IPS DF 6.9 (cell line): ENCODE measurements around the gene GDAP1L1.

Source experiments
- DNase-seq: peaks from one replicate; pipeline ENCODE4 v3.0.0-alpha.2; 2013; ENCODE audit warnings: low read depth, low spot score
- H3K27ac ChIP-seq: one replicate; pipeline ENCODE4 v1.5.1; 2013; ENCODE audit warnings: low read length, control low read depth
- H3K27me3 ChIP-seq: 2 replicates; pipeline ENCODE4 v1.6.1; 2013; ENCODE audit warnings: mild to moderate bottlenecking, low read length; ENCODE audit not compliant: control insufficient read depth, insufficient read depth
- H3K36me3 ChIP-seq: 2 replicates; pipeline ENCODE4 v1.6.1; 2013; ENCODE audit warnings: low read length; ENCODE audit not compliant: control insufficient read depth, insufficient read depth
- H3K4me1 ChIP-seq: 2 replicates; pipeline ENCODE4 v1.6.1; 2013; ENCODE audit warnings: low read length; ENCODE audit not compliant: control insufficient read depth, insufficient read depth
- H3K4me3 ChIP-seq: 2 replicates; pipeline ENCODE4 v1.5.1; 2013; ENCODE audit warnings: mild to moderate bottlenecking, low read length
- H3K9me3 ChIP-seq: 2 replicates; pipeline ENCODE4 v1.6.1; 2013; ENCODE audit warnings: low read length, inconsistent platforms; ENCODE audit not compliant: control insufficient read depth, insufficient read depth
- WGBS: extraction: QIAGEN DNeasy Blood & Tissue Kit; methylation state at CpG from one replicate; pipeline ENCODE4 v1.1.7; 2013; ENCODE audit warnings: mixed read lengths, missing lambda C conversion rate; ENCODE audit not compliant: insufficient read length, insufficient coverage; 5-methylcytosine and 5-hydroxymethylcytosine counted together

The GDAP1L1 gene

GRCh38 chr20:44208165-44208564 is 38.9 kb upstream of the GDAP1L1 start:
- Histone ChIP-seq H3K9me3 (no peaks in the 10 kb centered on the region), H3K4me1 (no peaks in the 10 kb centered on the region), H3K4me3 (no peak overlapping the region), H3K27ac (no peak overlapping the region), H3K27me3 (no peaks in the 10 kb centered on the region), H3K36me3 (no peaks in the 10 kb centered on the region)
- WGBS, result no CpG with 5 or more reads among the region's 7 CpGs
- DNase-seq, result no peak

- no peak for DNase-seq
- H3K27me3 ChIP-seq, result no peaks in the 10 kb centered on the region
- H3K9me3 ChIP-seq, result no peaks in the 10 kb centered on the region
- no peaks in the 10 kb centered on the region for H3K4me1 ChIP-seq
- WGBS, result no CpG with 5 or more reads among the region's 7 CpGs
- H3K4me3 ChIP-seq, result no peak overlapping the region
- H3K36me3 ChIP-seq, result no peaks in the 10 kb centered on the region
- H3K27ac ChIP-seq, result no peak overlapping the region
Measured at GRCh38 chr20:44208770-44209169, 38.3 kb upstream of the GDAP1L1 start.

- Histone ChIP-seq H3K27ac (no peak overlapping the region), H3K9me3 (no peaks in the 10 kb centered on the region), H3K4me1 (no peaks in the 10 kb centered on the region), H3K4me3 (peak overlapping the region; percentile 85), H3K27me3 (no peaks in the 10 kb centered on the region), H3K36me3 (no peaks in the 10 kb centered on the region)
- DNase-seq, result no peak
- no CpG with 5 or more reads among the region's 31 CpGs for WGBS
Measured at GRCh38 chr20:44209686-44210405, 37.3 kb upstream of the GDAP1L1 start.

GRCh38 chr20:44210406-44211176 is 36.5 kb upstream of the GDAP1L1 start, which contains the start of gene OSER1:
OSER1 (minus strand) TSS chr20:44210771; CDS start chr20:44206957, 3,814 bp downstream.
- no CpG with 5 or more reads among the region's 79 CpGs for WGBS
- H3K9me3 ChIP-seq, result no peaks in the 10 kb centered on the region

GRCh38 chr20:44211177-44212039 is 35.7 kb upstream of the GDAP1L1 start:
- WGBS, result no CpG with 5 or more reads among the region's 24 CpGs
- Histone ChIP-seq H3K36me3 (no peaks in the 10 kb centered on the region), H3K27me3 (no peaks in the 10 kb centered on the region), H3K9me3 (no peaks in the 10 kb centered on the region), H3K27ac (no peak overlapping the region), H3K4me3 (peak overlapping the region; percentile 85; the same call in 1 of the 2 replicates), H3K4me1 (no peaks in the 10 kb centered on the region)
- no peak for DNase-seq

More at GRCh38 chr20:44210406-44211176, 36.5 kb upstream of the GDAP1L1 start, which contains the start of gene OSER1:
- H3K4me1 ChIP-seq, result no peaks in the 10 kb centered on the region
- no peaks in the 10 kb centered on the region for H3K36me3 ChIP-seq
- no peak within 1 kb of the TSS for H3K27ac ChIP-seq
- peak within 1 kb of the TSS; percentile 85 for H3K4me3 ChIP-seq
- DNase-seq, result peak; percentile 92
- no peaks in the 10 kb centered on the region for H3K27me3 ChIP-seq

- no peak overlapping the region for H3K27ac ChIP-seq
- no peaks in the 10 kb centered on the region for H3K4me1 ChIP-seq
- no peaks in the 10 kb centered on the region for H3K9me3 ChIP-seq
- H3K27me3 ChIP-seq, result no peaks in the 10 kb centered on the region
- no CpG with 5 or more reads among the region's 4 CpGs for WGBS
- DNase-seq, result no peak
- H3K4me3 ChIP-seq, result no peak overlapping the region
- H3K36me3 ChIP-seq, result no peaks in the 10 kb centered on the region
Measured at GRCh38 chr20:44212792-44213191, 34.3 kb upstream of the GDAP1L1 start.

GRCh38 chr20:44215125-44215524 is 32.0 kb upstream of the GDAP1L1 start:
- no peaks in the 10 kb centered on the region for H3K27me3 ChIP-seq
- H3K9me3 ChIP-seq, result no peaks in the 10 kb centered on the region
- WGBS, result no CpG with 5 or more reads among the region's 7 CpGs
- H3K4me1 ChIP-seq, result no peaks in the 10 kb centered on the region
- no peak for DNase-seq
- H3K4me3 ChIP-seq, result no peak overlapping the region
- H3K27ac ChIP-seq, result no peak overlapping the region
- no peaks in the 10 kb centered on the region for H3K36me3 ChIP-seq

- WGBS, result no CpG with 5 or more reads among the region's 11 CpGs
- Histone ChIP-seq H3K4me1 (no peaks in the 10 kb centered on the region), H3K36me3 (no peaks in the 10 kb centered on the region), H3K4me3 (no peak overlapping the region), H3K27ac (no peak overlapping the region), H3K27me3 (no peaks in the 10 kb centered on the region), H3K9me3 (no peaks in the 10 kb centered on the region)
- DNase-seq, result peak; percentile 47
Measured at GRCh38 chr20:44217342-44218092, 29.6 kb upstream of the GDAP1L1 start.

- Histone ChIP-seq H3K4me1 (no peaks in the 10 kb centered on the region), H3K36me3 (no peaks in the 10 kb centered on the region), H3K27me3 (no peaks in the 10 kb centered on the region), H3K9me3 (no peaks in the 10 kb centered on the region), H3K27ac (no peak overlapping the region), H3K4me3 (no peak overlapping the region)
- DNase-seq, result no peak
- WGBS, result no CpG with 5 or more reads among the region's 4 CpGs
Measured at GRCh38 chr20:44218446-44218845, 28.7 kb upstream of the GDAP1L1 start.
